Measurements from ENCODE around the gene MOSPD3. TPM values are rescaled to one million over a fixed set of nuclear protein-coding genes. Genes with fewer than 3 reads are reported as not detected.

Gene MOSPD3
- total RNA-seq, 1 experiment from 2014 or later: 16.7 TPM

DNA sequence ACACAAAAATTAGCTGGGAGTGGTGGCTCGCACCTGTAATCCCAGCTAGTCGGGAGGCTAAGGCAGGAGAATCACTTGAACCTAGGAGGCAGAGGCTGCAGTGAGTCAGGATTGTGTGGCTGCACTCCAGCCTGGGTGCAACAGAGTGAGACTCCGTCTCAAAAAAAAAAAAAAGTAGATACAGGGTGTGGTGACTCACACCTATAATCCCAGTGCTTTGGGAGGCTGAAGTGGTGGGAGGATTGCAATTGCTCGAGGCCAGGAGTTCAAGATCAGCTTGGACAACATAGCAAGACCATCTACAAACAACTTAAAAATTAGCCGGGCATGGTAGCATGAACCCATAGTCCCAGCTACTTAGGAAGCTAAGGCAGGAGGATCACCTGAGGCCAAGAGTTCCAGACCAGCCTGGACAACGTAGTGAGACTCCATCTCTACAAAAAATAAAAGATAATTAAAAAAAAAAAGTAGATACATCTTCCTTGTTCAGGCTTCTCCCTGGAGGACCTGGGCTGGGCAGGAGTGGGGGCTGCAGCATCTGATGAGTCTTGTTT is 2.0 kb downstream of the MOSPD3 start:
- no peak overlapping the region for H3K4me2 ChIP-seq (ENCODE audit: insufficient read depth, insufficient read length, low read length)

More for the DNA sequence above, 2.0 kb downstream of the MOSPD3 start:
- no peak overlapping the region for H4K8ac ChIP-seq (replicated peaks; ENCODE audit: insufficient read length, low read depth, low read length)
- H3K56ac ChIP-seq (ENCODE audit: insufficient read length, low read depth, low read length): no peak overlapping the region
- H2BK120ac ChIP-seq (ENCODE audit: low read depth, low read length, poor library complexity, severe bottlenecking): no peak overlapping the region
- no peak overlapping the region for H3K27ac ChIP-seq (ENCODE audit: insufficient read length, low read depth, low read length)
- no CpG with 5 or more reads among the region's 6 CpGs for WGBS (ENCODE audit: extremely low coverage, insufficient read length, low lambda C conversion rate)
- peaks cover 0 to 4% (median 0%) of the 10 kb centered on the region in 3 experiments; a peak in 5 of 7 replicates for H3K36me3 Mint-ChIP-seq (ENCODE audit: insufficient read depth in 1 of 3, low read depth in 3 of 3)
- peaks cover 2% of the 10 kb centered on the region for H3K23me2 ChIP-seq (ENCODE audit: insufficient read length, low read depth, low read length, poor library complexity, severe bottlenecking)
- H3K9me3 Mint-ChIP-seq: no peaks in the 10 kb centered on the region; a peak in 1 of 5 replicates
- peaks cover 7 to 9% of the 10 kb centered on the region in 2 experiments for H3K4me1 Mint-ChIP-seq
- no peak overlapping the region for H2BK15ac ChIP-seq (ENCODE audit: low read depth, low read length)
- no peaks in the 10 kb centered on the region for H3K9me3 ChIP-seq (ENCODE audit: control insufficient read depth, low read depth, low read length)
- no peak overlapping the region for H3K14ac ChIP-seq (ENCODE audit: insufficient read depth, low read length)
- H3K18ac ChIP-seq (ENCODE audit: insufficient read length, low read depth, low read length): no peak overlapping the region
- no peaks in the 10 kb centered on the region; the same call in 1 of the 2 replicates for H3K27me3 Mint-ChIP-seq (ENCODE audit: low read depth)
- no peak overlapping the region for H2BK20ac ChIP-seq (ENCODE audit: low read depth, low read length, poor library complexity, severe bottlenecking)
- no peak overlapping the region for H2BK5ac ChIP-seq (ENCODE audit: insufficient read length, low read length)
- no peak overlapping the region for H3K9ac ChIP-seq (ENCODE audit: extremely low read depth, insufficient read length, low read length)
- H3K4me1 ChIP-seq (ENCODE audit: insufficient read depth, low read length): no peaks in the 10 kb centered on the region
- no peaks in the 10 kb centered on the region for H3K79me1 ChIP-seq (ENCODE audit: insufficient read depth, low read depth, low read length, poor library complexity, severe bottlenecking)
- H2AFZ ChIP-seq (ENCODE audit: low read length): no peak overlapping the region
- no peaks in the 10 kb centered on the region for H3K79me2 ChIP-seq (ENCODE audit: insufficient read depth, low read length)
- no peak overlapping the region for H2AK5ac ChIP-seq (ENCODE audit: insufficient read length, low read length)
- no peak overlapping the region for H3K4me3 Mint-ChIP-seq
- no peak for DNase-seq
- no peak overlapping the region for H2BK12ac ChIP-seq (ENCODE audit: insufficient read length, low read depth, low read length)
- no peak overlapping the region for H3T11ph ChIP-seq (ENCODE audit: low read length)
- no peak overlapping the region for H3K23ac ChIP-seq (ENCODE audit: insufficient read length, low read depth, low read length)
- no peak overlapping the region for H4K5ac ChIP-seq (ENCODE audit: insufficient read length, low read depth, low read length)
- no peaks in the 10 kb centered on the region for H4K20me1 ChIP-seq (ENCODE audit: control insufficient read depth, insufficient read depth, insufficient read length)
- H3K27ac Mint-ChIP-seq: no peak overlapping the region
- no peaks in the 10 kb centered on the region for H3K27me3 ChIP-seq (ENCODE audit: insufficient read depth, low read length)
- TF ChIP-seq, protein P1, sequence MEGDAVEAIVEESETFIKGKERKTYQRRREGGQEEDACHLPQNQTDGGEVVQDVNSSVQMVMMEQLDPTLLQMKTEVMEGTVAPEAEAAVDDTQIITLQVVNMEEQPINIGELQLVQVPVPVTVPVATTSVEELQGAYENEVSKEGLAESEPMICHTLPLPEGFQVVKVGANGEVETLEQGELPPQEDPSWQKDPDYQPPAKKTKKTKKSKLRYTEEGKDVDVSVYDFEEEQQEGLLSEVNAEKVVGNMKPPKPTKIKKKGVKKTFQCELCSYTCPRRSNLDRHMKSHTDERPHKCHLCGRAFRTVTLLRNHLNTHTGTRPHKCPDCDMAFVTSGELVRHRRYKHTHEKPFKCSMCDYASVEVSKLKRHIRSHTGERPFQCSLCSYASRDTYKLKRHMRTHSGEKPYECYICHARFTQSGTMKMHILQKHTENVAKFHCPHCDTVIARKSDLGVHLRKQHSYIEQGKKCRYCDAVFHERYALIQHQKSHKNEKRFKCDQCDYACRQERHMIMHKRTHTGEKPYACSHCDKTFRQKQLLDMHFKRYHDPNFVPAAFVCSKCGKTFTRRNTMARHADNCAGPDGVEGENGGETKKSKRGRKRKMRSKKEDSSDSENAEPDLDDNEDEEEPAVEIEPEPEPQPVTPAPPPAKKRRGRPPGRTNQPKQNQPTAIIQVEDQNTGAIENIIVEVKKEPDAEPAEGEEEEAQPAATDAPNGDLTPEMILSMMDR (conservative IDR thresholded peaks at IDR 0.05): no peak
- H3K4ac ChIP-seq (ENCODE audit: low read depth, low read length): no peak overlapping the region
- no peak overlapping the region for H4K91ac ChIP-seq (ENCODE audit: insufficient read length, low read depth, low read length)
